Neural cell (in vitro differentiated cells): ENCODE measurements around the gene EXOC4. TPM values are rescaled to one million over a fixed set of nuclear protein-coding genes. Genes with fewer than 3 reads are reported as not detected.

Experiments used
- H2AFZ ChIP-seq: fragments of 200-600, 300-800 bp; sonication (generic), shearing (Covaris generic); 2 replicates; pipeline ENCODE4 v1.6.0; 2014; ENCODE audit warnings: low read depth, mild to moderate bottlenecking, antibody characterized with exemption, low read length, moderate library complexity
- H3F3A ChIP-seq: fragments of 200-600 bp; shearing (Covaris generic); 2 replicates; pipeline ENCODE4 v1.6.1; 2016; ENCODE audit warnings: mild to moderate bottlenecking, moderate library complexity, mixed read lengths, antibody characterized with exemption, low read length; ENCODE audit not compliant: insufficient read depth, poor library complexity, severe bottlenecking
- H3K27ac ChIP-seq: fragments of 200-600, 300-800 bp; sonication (generic), shearing (Covaris generic); 2 replicates; pipeline ENCODE4 v1.5.1; 2014; ENCODE audit warnings: mild to moderate bottlenecking, low read length, moderate library complexity
- H3K27me3 ChIP-seq: fragments of 300-800, 200-600 bp; sonication (generic), shearing (Covaris generic); 2 replicates; pipeline ENCODE4 v1.6.0; 2014; ENCODE audit warnings: mild to moderate bottlenecking, low read depth, low read length, moderate library complexity; ENCODE audit not compliant: insufficient read depth
- H3K36me3 ChIP-seq: fragments of 300-800, 200-600 bp; sonication (generic), shearing (Covaris generic); 2 replicates; pipeline ENCODE4 v1.5.1; 2014; ENCODE audit warnings: mild to moderate bottlenecking, antibody characterized with exemption, low read length, moderate library complexity; ENCODE audit not compliant: insufficient read depth
- H3K4me2 ChIP-seq: fragments of 300-800, 200-600 bp; sonication (generic), shearing (Covaris generic); 2 replicates; pipeline ENCODE4 v1.6.0; 2014; ENCODE audit warnings: mild to moderate bottlenecking, low read length
- H3K4me3 ChIP-seq: fragments of 300-800, 200-600 bp; sonication (generic), shearing (Covaris generic); 2 replicates; pipeline ENCODE4 v1.5.1; 2014; ENCODE audit warnings: mild to moderate bottlenecking, low read length, moderate library complexity
- H3K79me2 ChIP-seq: fragments of 200-600 bp; shearing (Covaris generic); replicated peaks from 2 replicates; pipeline ENCODE4 v1.6.0; 2014; ENCODE audit warnings: mild to moderate bottlenecking, low read length, moderate library complexity; ENCODE audit not compliant: insufficient read depth
- H3K9ac ChIP-seq: fragments of 300-800, 200-600 bp; sonication (generic), shearing (Covaris generic); 2 replicates; pipeline ENCODE4 v1.6.1; 2016; ENCODE audit warnings: mild to moderate bottlenecking, low read length, mixed read lengths
- H3K9me2 ChIP-seq: fragments of 200-600 bp; shearing (Covaris generic); 2 replicates; pipeline ENCODE4 v1.6.1; 2016; ENCODE audit warnings: mild to moderate bottlenecking, low read length, mixed read lengths; ENCODE audit not compliant: insufficient read depth
- H3K9me3 ChIP-seq: fragments of 200-600, 300-800 bp; sonication (generic), shearing (Covaris generic); 2 replicates; pipeline ENCODE4 v1.6.1; 2016; ENCODE audit warnings: mild to moderate bottlenecking, mixed run types, low read length, moderate library complexity, mixed read lengths
- H4K20me1 ChIP-seq: fragments of 200-600 bp; shearing (Covaris generic); 2 replicates; pipeline ENCODE4 v1.6.1; 2016; ENCODE audit warnings: mild to moderate bottlenecking, mixed run types; ENCODE audit not compliant: insufficient read depth
- CTCF ChIP-seq: fragments of 450-650 bp; IDR thresholded peaks from 2 replicates; pipeline ENCODE4 v1.5.1; 2014; ENCODE audit warnings: antibody characterized with exemption, mild to moderate bottlenecking, moderate library complexity; ENCODE audit not compliant: poor library complexity, severe bottlenecking
- EP300 ChIP-seq: fragments of 450-650 bp; conservative IDR thresholded peaks from 2 replicates; pipeline ENCODE4 v1.6.1; 2014; ENCODE audit warnings: antibody characterized with exemption, mild to moderate bottlenecking, moderate library complexity; ENCODE audit not compliant: poor library complexity, severe bottlenecking
- EZH2 ChIP-seq: fragments of 200-600, 300-800 bp; shearing (Covaris generic), sonication (generic); IDR thresholded peaks from 2 replicates; pipeline ENCODE4 v1.6.1; 2014; ENCODE audit warnings: antibody characterized with exemption, low read length, borderline replicate concordance, mild to moderate bottlenecking; ENCODE audit not compliant: insufficient read depth, poor library complexity, severe bottlenecking
- MXI1 ChIP-seq: fragments of 450-650 bp; conservative IDR thresholded peaks from 2 replicates; pipeline ENCODE4 v1.6.1; 2014; ENCODE audit warnings: antibody characterized with exemption, mild to moderate bottlenecking; ENCODE audit not compliant: poor library complexity, severe bottlenecking
- POLR2AphosphoS5 ChIP-seq: IDR thresholded peaks from 2 replicates; pipeline ENCODE4 v1.6.1; 2012
- RAD21 ChIP-seq: fragments of 450-650 bp; conservative IDR thresholded peaks from 2 replicates; pipeline ENCODE4 v1.6.1; 2014; ENCODE audit warnings: antibody characterized with exemption, mild to moderate bottlenecking, moderate library complexity
- REST ChIP-seq: IDR thresholded peaks from 2 replicates; pipeline ENCODE4 v1.6.1; 2012; ENCODE audit warnings: borderline replicate concordance
- SMC3 ChIP-seq: fragments of 450-650 bp; conservative IDR thresholded peaks from 2 replicates; pipeline ENCODE4 v1.6.1; 2014; ENCODE audit warnings: antibody characterized with exemption, mild to moderate bottlenecking, moderate library complexity; ENCODE audit not compliant: poor library complexity
- TAF1 ChIP-seq: IDR thresholded peaks from 2 replicates; pipeline ENCODE4 v1.6.1; 2012; ENCODE audit warnings: low read depth
- polyA plus RNA-seq: library from polyadenylated mRNA; depleted of rRNA; stranded (reverse); fragments of >200 nt; gene quantifications from 2 replicates; pipeline ENCODE4 v1.2.3, GENCODE V29; 2014

Gene EXOC4
- polyA plus RNA-seq, 1 donor from 2014 or later = 36.5 TPM

- no peak overlapping the region for H3K4me2 ChIP-seq
- no peaks in the 10 kb centered on the region for H3K9me2 ChIP-seq
- no peaks in the 10 kb centered on the region for H4K20me1 ChIP-seq
- H3K79me2 ChIP-seq = no peaks in the 10 kb centered on the region
- no peaks in the 10 kb centered on the region for H3K36me3 ChIP-seq
- TF ChIP-seq EZH2 (no peak), RAD21 (no peak), REST (no peak), TAF1 (no peak), EP300 (no peak), CTCF (no peak), SMC3 (no peak), POLR2AphosphoS5 (no peak), MXI1 (no peak)
- no peak overlapping the region for H3K9ac ChIP-seq
- no peaks in the 10 kb centered on the region for H3F3A ChIP-seq
- no peaks in the 10 kb centered on the region for H3K27me3 ChIP-seq
- H3K27ac ChIP-seq = no peak overlapping the region
- no peaks in the 10 kb centered on the region for H3K9me3 ChIP-seq
- no peak overlapping the region for H3K4me3 ChIP-seq
- H2AFZ ChIP-seq = no peak overlapping the region
Measured at GRCh38 chr7:133748443-133749407, 495.8 kb downstream of the EXOC4 start.

GRCh38 chr7:133750287-133750686 is 497.4 kb downstream of the EXOC4 start:
- H4K20me1 ChIP-seq = no peaks in the 10 kb centered on the region
- H3K4me2 ChIP-seq = no peak overlapping the region
- no peaks in the 10 kb centered on the region for H3K36me3 ChIP-seq
- no peak overlapping the region for H3K4me3 ChIP-seq
- no peaks in the 10 kb centered on the region for H3K9me3 ChIP-seq
- no peaks in the 10 kb centered on the region for H3K79me2 ChIP-seq
- no peak for TF ChIP-seq CTCF
- no peak for TF ChIP-seq TAF1
- TF ChIP-seq EP300 = no peak
- no peak for TF ChIP-seq RAD21
- H2AFZ ChIP-seq = no peak overlapping the region
- H3K9ac ChIP-seq = no peak overlapping the region
- H3F3A ChIP-seq = no peaks in the 10 kb centered on the region
- no peak overlapping the region for H3K27ac ChIP-seq
- H3K9me2 ChIP-seq = no peaks in the 10 kb centered on the region
- H3K27me3 ChIP-seq = no peaks in the 10 kb centered on the region
